SH-SY5Y (cell line): ENCODE results near the gene ATG2B.

Source experiments
- GATA2 ChIP-seq: IDR thresholded peaks from 2 replicates; pipeline ENCODE4 v1.6.1; 2011; ENCODE audit warnings: mild to moderate bottlenecking, low read depth, low read length
- GATA3 ChIP-seq: IDR thresholded peaks from 2 replicates; pipeline ENCODE4 v1.6.1; 2011; ENCODE audit warnings: low read depth, mild to moderate bottlenecking, low read length, moderate library complexity

ATG2B gene

GRCh38 chr14:96391293-96392118, 28.4 kb upstream of the ATG2B start:
- TF ChIP-seq GATA2 (no peak), GATA3 (no peak)

DNA sequence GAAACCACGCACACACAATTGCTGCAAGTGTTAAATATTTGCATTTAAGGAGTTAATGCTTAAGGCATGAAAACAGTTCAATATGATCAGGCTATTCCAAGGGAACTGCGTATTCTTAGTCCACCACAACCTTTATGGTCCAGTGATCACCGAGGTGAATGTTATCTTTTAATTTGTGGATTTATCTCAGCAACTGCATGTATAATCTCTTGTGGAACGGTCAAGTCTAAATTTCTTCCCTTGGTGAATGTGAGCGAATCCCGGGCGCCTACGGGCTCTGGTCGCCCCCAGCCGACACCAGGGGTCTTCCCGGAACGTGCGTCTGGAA, 27.8 kb upstream of the ATG2B start:
- TF ChIP-seq GATA2 (no peak), GATA3 (no peak)

DNA sequence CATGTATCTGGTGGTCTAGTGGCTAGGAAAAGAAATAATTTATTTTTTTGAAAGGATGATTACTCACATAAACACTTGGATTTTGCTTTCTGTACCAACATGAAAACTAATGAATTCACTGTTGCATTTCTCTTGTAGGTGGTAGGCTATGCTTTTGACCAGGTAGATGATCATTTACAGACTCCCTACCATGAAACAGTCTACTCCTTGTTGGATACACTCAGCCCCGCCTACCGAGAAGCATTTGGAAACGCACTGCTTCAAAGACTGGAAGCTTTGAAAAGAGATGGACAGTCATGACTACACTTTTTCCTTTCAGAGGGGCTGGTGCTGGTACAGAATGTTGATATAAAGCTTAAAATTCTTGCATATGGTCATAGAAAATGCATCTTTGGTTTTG, 22.2 kb upstream of the ATG2B start:
- TF ChIP-seq GATA2 (no peak), GATA3 (no peak)

DNA sequence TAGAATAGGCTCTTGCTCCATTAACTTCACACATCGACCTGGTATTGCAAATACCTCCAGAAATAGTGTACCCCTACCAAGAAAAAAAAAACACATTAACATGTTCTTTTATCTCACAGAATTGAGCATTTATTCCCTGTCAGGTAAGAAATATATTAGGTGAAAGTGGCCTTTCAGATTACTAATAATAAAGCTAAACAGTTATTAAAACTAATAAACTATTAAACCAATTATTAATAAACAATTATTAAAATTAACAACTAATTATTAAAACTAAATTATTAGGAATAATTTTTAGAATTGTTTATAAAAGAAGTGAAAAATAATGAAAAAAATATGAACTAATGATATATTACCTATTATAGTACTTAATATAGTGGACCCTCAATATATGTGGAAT, 21.6 kb upstream of the ATG2B start:
- TF ChIP-seq GATA3 (no peak), GATA2 (no peak)

DNA sequence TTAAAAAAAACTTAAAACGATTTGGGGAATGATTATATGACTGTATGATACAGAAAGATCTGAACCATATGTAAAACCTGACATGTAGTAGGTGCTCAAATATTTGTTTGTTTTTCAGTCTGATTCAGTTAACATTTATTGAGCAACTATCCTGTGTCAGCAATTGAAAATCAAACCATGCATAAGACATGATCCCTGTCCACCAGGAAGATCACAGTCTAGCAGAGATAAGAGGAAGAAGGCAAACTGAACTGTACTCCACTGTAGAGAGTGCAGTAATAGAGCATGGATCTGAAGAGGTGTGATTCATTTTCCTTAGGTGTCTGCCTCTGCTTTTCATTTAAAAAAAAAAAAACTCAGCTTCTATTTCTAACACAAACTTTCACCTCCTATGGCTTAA, 20.9 kb upstream of the ATG2B start:
- TF ChIP-seq GATA2 (no peak), GATA3 (no peak)

- TF ChIP-seq GATA3 (no peak), GATA2 (no peak)
Observed at GRCh38 chr14:96383445-96383844, 20.3 kb upstream of the ATG2B start.

DNA sequence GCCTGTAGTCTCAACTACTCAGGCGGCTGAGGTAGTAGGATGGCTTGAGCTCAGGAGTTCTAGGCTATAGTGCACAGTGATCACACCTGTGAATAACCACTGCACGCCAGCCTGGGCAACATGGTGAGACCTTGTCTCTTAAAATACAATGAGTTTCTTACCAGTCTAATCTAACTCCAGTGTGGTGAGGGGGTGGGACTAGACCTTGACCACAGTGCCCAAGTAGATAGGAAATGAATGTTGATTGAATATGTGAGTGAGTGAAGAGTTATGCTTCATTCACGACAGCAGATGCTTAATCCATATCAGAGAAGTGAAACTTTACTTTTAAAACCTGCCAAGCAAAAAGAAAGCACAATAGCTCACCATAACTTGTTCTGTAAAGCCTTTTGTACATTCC, 17.6 kb upstream of the ATG2B start:
- TF ChIP-seq GATA3 (no peak), GATA2 (no peak)

GRCh38 chr14:96376093-96376492, 13.0 kb upstream of the ATG2B start:
- no peak for TF ChIP-seq GATA3
- TF ChIP-seq GATA2, result no peak

DNA sequence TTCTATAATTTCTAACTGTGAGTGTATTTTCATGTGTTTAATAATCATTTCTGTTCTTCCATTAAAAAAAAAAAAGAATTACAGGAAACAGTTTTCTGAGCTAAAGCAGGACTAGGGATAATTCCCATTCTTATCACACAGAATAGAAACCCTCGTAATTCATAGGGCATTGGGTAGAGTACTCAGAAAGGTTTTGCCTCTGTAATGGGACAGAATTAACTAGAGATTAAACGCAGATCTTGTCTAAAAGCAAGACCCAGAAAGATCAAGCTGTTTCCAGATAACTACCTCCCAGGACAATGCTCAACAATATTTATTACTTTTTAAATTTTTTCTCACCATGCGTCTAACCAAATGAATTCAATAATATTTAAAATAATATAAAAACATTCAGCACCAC, 10.4 kb upstream of the ATG2B start:
- peak; percentile 60; the same call in 1 of the 2 replicates for TF ChIP-seq GATA3
- peak; percentile 52; the same call in 1 of the 2 replicates for TF ChIP-seq GATA2

DNA sequence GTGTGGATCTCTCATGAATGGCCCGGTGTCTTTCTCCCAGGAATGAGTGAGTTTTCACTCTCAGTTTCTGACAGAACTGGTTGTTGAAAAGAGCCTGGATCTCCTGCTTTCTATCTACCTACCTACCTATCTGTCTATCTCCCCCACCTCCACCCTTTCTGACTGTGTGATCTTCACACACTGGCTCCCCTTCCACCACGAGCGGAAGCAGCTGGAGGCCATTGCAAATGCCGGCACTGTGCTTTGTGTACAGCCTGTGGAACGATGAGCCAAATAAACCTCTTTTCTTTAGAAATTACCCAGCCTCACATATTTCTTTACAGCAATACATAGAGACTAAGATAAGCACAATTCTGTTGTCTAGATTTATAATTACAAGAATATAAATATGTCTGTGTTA, 7.4 kb upstream of the ATG2B start:
- no peak for TF ChIP-seq GATA3
- TF ChIP-seq GATA2, result no peak

- TF ChIP-seq GATA3, result no peak
- TF ChIP-seq GATA2, result no peak
Observed at GRCh38 chr14:96368534-96368933, 5.4 kb upstream of the ATG2B start.

GRCh38 chr14:96364962-96365361, 1.8 kb upstream of the ATG2B start:
- TF ChIP-seq GATA2 (no peak), GATA3 (no peak)

GRCh38 chr14:96363751-96364336, 703 bp upstream of the ATG2B start:
- TF ChIP-seq GATA3, result no peak
- TF ChIP-seq GATA2, result no peak

- TF ChIP-seq GATA3, result no peak
- TF ChIP-seq GATA2, result no peak
Observed at GRCh38 chr14:96362071-96362964, 823 bp downstream of the ATG2B start.

- TF ChIP-seq GATA3, result no peak
- no peak for TF ChIP-seq GATA2
Observed at GRCh38 chr14:96359959-96360358, 3.2 kb downstream of the ATG2B start.
